Transverse colon (tissue), 4 donors: ENCODE data around the gene CNNM2.

Source experiments
- CTCF ChIP-seq, 5 experiments: fragments of 200-600 bp in 3 of 5; fragments of 450-650 bp in 2 of 5; sonication (generic) in 3 of 5; IDR thresholded peaks; 1 replicate in 2 of 5; 2 replicates in 3 of 5; pipeline ENCODE4 v1.5.1; 2016 to 2017; ENCODE audit warnings: antibody characterized with exemption in 5 of 5, inconsistent platforms in 3 of 5, mild to moderate bottlenecking in 2 of 5, moderate library complexity in 1 of 5
- POLR2A ChIP-seq: fragments of 450-650 bp; IDR thresholded peaks from one replicate; pipeline ENCODE4 v1.6.1; 2016; ENCODE audit warnings: antibody characterized with exemption, mild to moderate bottlenecking, moderate library complexity
- POLR2AphosphoS5 ChIP-seq, 3 donors: sonication (generic); formaldehyde crosslinking; IDR thresholded peaks; one replicate each; pipeline ENCODE4 v1.6.1; 2016; ENCODE audit warnings: antibody characterized with exemption in 3 of 3

GRCh38 chr10:103013416-103013815 lies 95.3 kb downstream of the CNNM2 start:
- TF ChIP-seq CTCF (IDR thresholded peaks at IDR 0.05) (no peak), POLR2AphosphoS5 (IDR thresholded peaks at IDR 0.05) (no peak), POLR2A (no peak)
